ENCODE data around the gene WDR41. TPM values are rescaled to one million over a fixed set of nuclear protein-coding genes. Genes with fewer than 3 reads are reported as not detected.

Gene WDR41
- polyA plus RNA-seq, 1 experiment, result 112 TPM

DNA sequence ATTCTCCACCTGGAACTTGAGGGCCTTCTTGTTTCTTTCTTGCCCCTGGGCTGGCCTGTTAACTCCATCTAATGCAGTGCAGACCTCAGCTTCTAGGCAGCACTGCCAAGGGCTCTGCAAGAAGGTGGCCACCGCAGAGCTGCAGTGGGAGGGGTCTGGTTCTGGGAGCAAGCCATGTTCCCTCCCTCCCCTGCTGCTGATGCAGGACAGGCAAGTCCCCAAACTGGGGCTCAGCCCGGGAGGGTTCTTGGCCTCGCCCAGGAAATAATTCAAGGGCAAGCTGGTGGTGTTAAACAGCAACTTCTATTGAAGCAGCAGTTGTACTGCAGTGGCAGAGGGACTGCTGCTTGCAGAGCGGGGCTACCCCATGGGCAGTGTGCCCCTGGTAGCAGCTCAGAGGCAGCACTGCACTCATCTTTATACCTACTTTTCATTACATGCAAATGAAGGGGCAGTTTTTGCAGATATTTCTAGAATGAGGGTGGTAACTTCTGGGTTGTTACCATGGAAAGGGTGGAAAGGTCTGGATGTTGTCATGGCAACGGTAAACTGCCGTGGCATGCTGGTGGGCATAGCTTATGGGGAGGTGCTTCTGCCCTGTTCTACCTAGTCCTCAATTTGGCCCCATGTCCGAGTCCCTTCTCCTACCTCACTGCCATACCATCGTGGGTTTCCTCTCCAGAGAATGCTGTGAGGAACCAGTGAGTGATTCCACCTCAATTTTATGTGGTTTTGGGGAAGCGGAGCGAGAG, 82.1 kb downstream of the WDR41 start:
- DNase-seq (ENCODE audit: low read depth), result no peak
- Histone ChIP-seq H3K36me3 (ENCODE audit: control insufficient read depth, insufficient read depth, low read length) (no peaks in the 10 kb centered on the region; the same call in 1 of the 2 replicates), H3K27me3 (ENCODE audit: control insufficient read depth, insufficient read depth, low read length) (peaks cover 8% of the 10 kb centered on the region), H3K4me3 (ENCODE audit: low read depth, low read length) (no peak overlapping the region)
- TF ChIP-seq, protein P1, sequence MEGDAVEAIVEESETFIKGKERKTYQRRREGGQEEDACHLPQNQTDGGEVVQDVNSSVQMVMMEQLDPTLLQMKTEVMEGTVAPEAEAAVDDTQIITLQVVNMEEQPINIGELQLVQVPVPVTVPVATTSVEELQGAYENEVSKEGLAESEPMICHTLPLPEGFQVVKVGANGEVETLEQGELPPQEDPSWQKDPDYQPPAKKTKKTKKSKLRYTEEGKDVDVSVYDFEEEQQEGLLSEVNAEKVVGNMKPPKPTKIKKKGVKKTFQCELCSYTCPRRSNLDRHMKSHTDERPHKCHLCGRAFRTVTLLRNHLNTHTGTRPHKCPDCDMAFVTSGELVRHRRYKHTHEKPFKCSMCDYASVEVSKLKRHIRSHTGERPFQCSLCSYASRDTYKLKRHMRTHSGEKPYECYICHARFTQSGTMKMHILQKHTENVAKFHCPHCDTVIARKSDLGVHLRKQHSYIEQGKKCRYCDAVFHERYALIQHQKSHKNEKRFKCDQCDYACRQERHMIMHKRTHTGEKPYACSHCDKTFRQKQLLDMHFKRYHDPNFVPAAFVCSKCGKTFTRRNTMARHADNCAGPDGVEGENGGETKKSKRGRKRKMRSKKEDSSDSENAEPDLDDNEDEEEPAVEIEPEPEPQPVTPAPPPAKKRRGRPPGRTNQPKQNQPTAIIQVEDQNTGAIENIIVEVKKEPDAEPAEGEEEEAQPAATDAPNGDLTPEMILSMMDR (IDR thresholded peaks at IDR 0.05; ENCODE audit: insufficient read depth, low read depth, low read length), result no peak
- ChIA-PET CTCF (interaction anchor here (0.8 to 1.0 kb wide), 2 partner anchors 9 to 277 kb away, joined by 3 to 4 read pairs; no protein-coding TSS in a partner anchor), POLR2A (no interaction called here)

DNA sequence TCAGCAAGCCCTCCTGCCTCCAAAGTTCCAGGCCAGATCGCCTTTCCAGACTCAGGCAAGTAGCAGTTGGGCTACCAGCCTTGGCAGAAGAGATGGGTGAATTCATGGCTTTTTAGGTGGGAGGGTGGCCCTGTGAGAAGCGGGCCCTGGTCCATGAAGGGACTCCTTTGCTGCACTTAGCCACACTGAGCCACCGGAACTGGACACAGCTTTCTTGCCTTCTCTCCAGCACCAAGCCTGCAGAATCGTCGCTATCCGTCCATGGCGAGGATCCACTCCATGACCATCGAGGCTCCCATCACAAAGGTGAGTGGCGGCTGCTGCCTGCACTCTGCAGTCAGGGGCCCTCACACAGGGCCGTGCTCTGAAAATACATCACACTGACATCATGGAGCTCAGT, 85.0 kb downstream of the WDR41 start:
- no peak for DNase-seq (ENCODE audit: low read depth)
- POLR2A ChIA-PET, result no interaction called here
- TF ChIP-seq, protein P1 (IDR thresholded peaks at IDR 0.05; ENCODE audit: insufficient read depth, low read depth, low read length), result no peak
- Histone ChIP-seq H3K4me3 (ENCODE audit: low read depth, low read length) (no peak overlapping the region), H3K27me3 (ENCODE audit: control insufficient read depth, insufficient read depth, low read length) (peaks cover 8% of the 10 kb centered on the region), H3K36me3 (ENCODE audit: control insufficient read depth, insufficient read depth, low read length) (no peaks in the 10 kb centered on the region; the same call in 1 of the 2 replicates)
- CTCF ChIA-PET, result interaction anchor here (0.6 kb wide), 2 partner anchors 14 to 400 kb away, joined by 3 read pairs; no protein-coding TSS in a partner anchor

DNA sequence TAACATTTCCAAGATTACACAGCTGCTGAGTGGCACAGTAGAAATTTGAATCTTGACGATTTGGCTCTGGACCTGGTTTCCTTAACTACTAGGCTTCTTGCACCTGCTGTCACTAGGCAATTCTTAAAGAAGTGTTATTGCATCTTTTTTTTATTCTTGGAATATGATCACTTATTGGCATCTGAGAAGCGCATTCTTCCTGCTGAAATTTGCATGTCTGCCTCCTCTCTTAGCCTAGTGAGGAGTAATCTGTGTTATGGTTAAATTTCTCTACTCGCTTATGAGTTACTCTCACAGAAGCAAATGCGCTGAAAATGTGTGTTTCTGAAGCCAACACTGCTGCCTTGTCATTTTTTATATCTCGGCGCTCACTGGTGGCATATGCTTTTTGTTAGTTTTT, 89.3 kb downstream of the WDR41 start:
- ChIA-PET CTCF (no interaction called here), POLR2A (no interaction called here)
- Histone ChIP-seq H3K36me3 (ENCODE audit: control insufficient read depth, insufficient read depth, low read length) (no peaks in the 10 kb centered on the region), H3K27me3 (ENCODE audit: control insufficient read depth, insufficient read depth, low read length) (peaks cover 2% of the 10 kb centered on the region; the same call in 1 of the 2 replicates), H3K4me3 (ENCODE audit: low read depth, low read length) (no peak overlapping the region)
- TF ChIP-seq, protein P1 (IDR thresholded peaks at IDR 0.05; ENCODE audit: insufficient read depth, low read depth, low read length), result no peak
- DNase-seq (ENCODE audit: low read depth), result no peak

DNA sequence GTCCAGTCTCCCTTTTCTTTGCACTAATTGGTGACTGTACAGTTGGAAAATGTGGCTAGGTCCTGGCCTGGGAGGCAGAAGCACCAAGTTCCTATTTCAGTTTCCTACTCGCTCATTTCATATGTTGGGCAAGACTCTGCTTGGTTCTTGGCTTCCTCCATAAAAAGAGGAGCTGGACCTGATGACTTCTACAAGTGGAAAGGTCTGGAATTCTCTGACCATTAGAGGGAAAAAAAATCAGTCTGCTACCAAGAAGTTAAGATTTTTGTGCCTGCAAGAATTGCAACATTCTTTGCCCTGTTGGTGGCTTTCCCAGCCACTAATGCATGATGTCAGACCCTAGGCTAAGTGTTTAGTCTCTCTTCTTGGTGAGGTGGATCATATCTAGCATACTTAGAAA, 91.5 kb downstream of the WDR41 start:
- Histone ChIP-seq H3K27me3 (ENCODE audit: control insufficient read depth, insufficient read depth, low read length) (no peaks in the 10 kb centered on the region), H3K36me3 (ENCODE audit: control insufficient read depth, insufficient read depth, low read length) (no peaks in the 10 kb centered on the region), H3K4me3 (ENCODE audit: low read depth, low read length) (no peak overlapping the region)
- POLR2A ChIA-PET, result interaction anchor here (0.6 kb wide), 3 partner anchors 23 to 603 kb away, joined by 3 to 5 read pairs (median 5); no protein-coding TSS in a partner anchor
- DNase-seq (ENCODE audit: low read depth), result peak; percentile 72
- TF ChIP-seq, protein P1 (IDR thresholded peaks at IDR 0.05; ENCODE audit: insufficient read depth, low read depth, low read length), result no peak
- CTCF ChIA-PET, result interaction anchor here (1.2 kb wide), 1 partner anchor 12 kb away, joined by 4 read pairs; no protein-coding TSS in a partner anchor

DNA sequence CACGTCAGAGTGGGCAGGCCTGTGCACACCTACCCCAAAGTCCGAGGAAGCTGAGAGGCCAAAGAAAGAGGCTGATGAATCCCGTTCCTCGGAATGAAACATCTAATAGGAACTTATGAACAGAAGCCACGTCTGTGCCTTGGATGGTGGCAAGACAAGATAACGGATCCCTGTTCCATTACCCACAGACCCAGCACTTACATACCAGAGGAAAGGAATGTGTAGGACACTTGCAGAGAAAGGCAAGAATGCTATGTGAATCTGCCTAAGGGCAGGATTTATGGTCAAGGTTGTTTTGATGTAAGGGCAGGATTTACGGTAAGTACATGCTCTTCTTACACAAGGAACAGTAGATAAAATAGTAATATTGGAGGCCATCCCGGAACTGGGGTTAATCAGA, 93.2 kb downstream of the WDR41 start:
- Histone ChIP-seq H3K27me3 (ENCODE audit: control insufficient read depth, insufficient read depth, low read length) (no peaks in the 10 kb centered on the region), H3K4me3 (ENCODE audit: low read depth, low read length) (no peak overlapping the region), H3K36me3 (ENCODE audit: control insufficient read depth, insufficient read depth, low read length) (no peaks in the 10 kb centered on the region)
- TF ChIP-seq, protein P1 (IDR thresholded peaks at IDR 0.05; ENCODE audit: insufficient read depth, low read depth, low read length), result no peak
- ChIA-PET POLR2A (no interaction called here), CTCF (no interaction called here)
- DNase-seq (ENCODE audit: low read depth), result no peak
